WTC11 (cell line): Measurements from ENCODE around the gene WDR64. TPM values are rescaled to one million over a fixed set of nuclear protein-coding genes. Genes with fewer than 3 reads are reported as not detected.

ENCODE experiments used
- AFF4 ChIP-seq: sonication (generic); formaldehyde crosslinking; IDR thresholded peaks from 2 replicates; pipeline ENCODE4 v1.8.1; 2023; ENCODE audit warnings: mild to moderate bottlenecking, missing genetic modification reagents, borderline replicate concordance
- ATF6 ChIP-seq: sonication (generic); formaldehyde crosslinking; IDR thresholded peaks from 2 replicates; pipeline ENCODE4 v1.8.1; 2023; ENCODE audit warnings: mild to moderate bottlenecking, missing genetic modification reagents
- CTCF ChIP-seq: fragments of 200-600 bp; IDR thresholded peaks from 2 replicates; pipeline ENCODE4 v1.8.0; 2022; ENCODE audit warnings: antibody characterized with exemption
- ETV6 ChIP-seq: sonication (generic); formaldehyde crosslinking; IDR thresholded peaks from 2 replicates; pipeline ENCODE4 v1.8.1; 2022; ENCODE audit warnings: mild to moderate bottlenecking, missing genetic modification reagents
- FOXK1 ChIP-seq: sonication (generic); formaldehyde crosslinking; IDR thresholded peaks from 2 replicates; pipeline ENCODE4 v1.8.0; 2022; ENCODE audit warnings: mild to moderate bottlenecking, moderate library complexity, missing genetic modification reagents
- FOXP4 ChIP-seq: sonication (generic); formaldehyde crosslinking; IDR thresholded peaks from 2 replicates; pipeline ENCODE4 v1.8.0; 2022; ENCODE audit warnings: mild to moderate bottlenecking, missing genetic modification reagents
- HMGXB4 ChIP-seq: sonication (generic); formaldehyde crosslinking; IDR thresholded peaks from 2 replicates; pipeline ENCODE4 v1.8.1; 2023; ENCODE audit warnings: mild to moderate bottlenecking, moderate library complexity, missing genetic modification reagents
- MAX ChIP-seq: sonication (generic); formaldehyde crosslinking; IDR thresholded peaks from 2 replicates; pipeline ENCODE4 v1.8.0; 2022; ENCODE audit warnings: mild to moderate bottlenecking, missing genetic modification reagents
- NFE2L1 ChIP-seq: sonication (generic); formaldehyde crosslinking; IDR thresholded peaks from 2 replicates; pipeline ENCODE4 v1.8.1; 2023; ENCODE audit warnings: missing genetic modification reagents
- total RNA-seq: library from RNA; stranded (reverse); gene quantifications from 3 replicates; pipeline ENCODE4 v1.2.3, GENCODE V29; 2021
- TF ChIP-seq, protein P1 (sequence below): fragments of 250-450 bp; sonication (Bioruptor Pico); conservative IDR thresholded peaks from 2 replicates; pipeline ENCODE4 v1.9.0; 2021; ENCODE audit warnings: mild to moderate bottlenecking
- TF ChIP-seq, protein P2 (sequence below): sonication (generic); formaldehyde crosslinking; IDR thresholded peaks from 2 replicates; pipeline ENCODE4 v1.8.0; 2022; ENCODE audit warnings: mild to moderate bottlenecking, missing genetic modification reagents
- TF ChIP-seq, protein P3 (sequence below): fragments of 250-450 bp; sonication (Bioruptor Pico); IDR thresholded peaks from 2 replicates; pipeline ENCODE4 v1.9.0; 2021; ENCODE audit warnings: moderate library complexity, mild to moderate bottlenecking, inconsistent platforms, borderline replicate concordance

The WDR64 gene
- total RNA-seq, 1 experiment from 2014 or later, result not detected

GRCh38 chr1:241677201-241677600 is 25.1 kb downstream of the WDR64 start (continued):
- no peak for TF ChIP-seq ATF6 (CRISPR knock-in tag)
- no peak for TF ChIP-seq ETV6 (CRISPR knock-in tag)
- TF ChIP-seq MAX (CRISPR knock-in tag), result no peak
- no peak for TF ChIP-seq FOXK1 (CRISPR knock-in tag)
- TF ChIP-seq NFE2L1 (CRISPR knock-in tag), result no peak
- no peak for TF ChIP-seq HMGXB4 (CRISPR knock-in tag)
- TF ChIP-seq FOXP4 (CRISPR knock-in tag), result no peak
- no peak for TF ChIP-seq CTCF
- TF ChIP-seq, protein P1, sequence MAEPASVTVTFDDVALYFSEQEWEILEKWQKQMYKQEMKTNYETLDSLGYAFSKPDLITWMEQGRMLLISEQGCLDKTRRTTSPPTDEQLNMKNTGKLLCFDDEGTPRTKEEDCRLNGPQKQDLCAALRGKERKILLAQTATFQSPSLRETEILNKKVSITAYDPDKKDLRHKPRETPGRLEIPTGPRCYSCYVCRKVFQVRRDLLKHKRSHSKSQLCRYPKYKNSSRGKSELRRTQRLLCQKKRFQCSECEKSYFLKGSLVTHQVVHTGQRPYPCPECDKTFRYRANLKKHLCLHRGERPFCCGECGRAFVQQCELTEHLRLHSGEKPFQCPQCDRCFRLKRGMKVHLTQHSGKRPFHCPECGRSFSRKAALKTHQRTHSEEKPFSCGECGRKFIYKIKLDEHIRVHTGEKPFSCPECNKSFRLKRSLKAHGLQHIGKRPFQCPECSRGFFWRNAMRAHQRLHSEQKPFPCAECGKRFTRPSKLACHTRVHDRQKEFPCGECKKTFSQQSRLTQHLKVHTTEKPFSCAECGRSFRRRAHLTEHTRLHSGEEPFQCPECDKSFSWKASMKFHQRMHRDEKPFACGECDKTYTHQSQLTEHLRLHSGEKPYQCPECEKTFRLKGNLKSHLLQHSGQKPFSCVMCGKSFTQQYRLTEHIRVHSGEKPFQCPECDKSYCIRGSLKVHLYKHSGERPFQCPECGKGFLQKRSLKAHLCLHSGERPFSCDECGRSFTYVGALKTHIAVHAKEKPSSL (CRISPR knock-in tag), result no peak
- no peak for TF ChIP-seq AFF4 (CRISPR knock-in tag)
- TF ChIP-seq, protein P2, sequence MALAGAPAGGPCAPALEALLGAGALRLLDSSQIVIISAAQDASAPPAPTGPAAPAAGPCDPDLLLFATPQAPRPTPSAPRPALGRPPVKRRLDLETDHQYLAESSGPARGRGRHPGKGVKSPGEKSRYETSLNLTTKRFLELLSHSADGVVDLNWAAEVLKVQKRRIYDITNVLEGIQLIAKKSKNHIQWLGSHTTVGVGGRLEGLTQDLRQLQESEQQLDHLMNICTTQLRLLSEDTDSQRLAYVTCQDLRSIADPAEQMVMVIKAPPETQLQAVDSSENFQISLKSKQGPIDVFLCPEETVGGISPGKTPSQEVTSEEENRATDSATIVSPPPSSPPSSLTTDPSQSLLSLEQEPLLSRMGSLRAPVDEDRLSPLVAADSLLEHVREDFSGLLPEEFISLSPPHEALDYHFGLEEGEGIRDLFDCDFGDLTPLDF (CRISPR knock-in tag), result no peak
- TF ChIP-seq, protein P3, sequence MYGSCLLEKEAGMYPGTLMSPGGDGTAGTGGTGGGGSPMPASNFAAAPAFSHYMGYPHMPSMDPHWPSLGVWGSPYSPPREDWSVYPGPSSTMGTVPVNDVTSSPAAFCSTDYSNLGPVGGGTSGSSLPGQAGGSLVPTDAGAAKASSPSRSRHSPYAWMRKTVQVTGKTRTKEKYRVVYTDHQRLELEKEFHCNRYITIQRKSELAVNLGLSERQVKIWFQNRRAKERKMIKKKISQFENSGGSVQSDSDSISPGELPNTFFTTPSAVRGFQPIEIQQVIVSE, result no peak
